Psoas muscle (tissue), 8 donors: ENCODE data around the gene P4HA2. TPM values are rescaled to one million over a fixed set of nuclear protein-coding genes. Genes with fewer than 3 reads are reported as not detected.

Experiments used
- ATAC-seq, 4 donors: fragments of 200-7000 bp; cut with Tn5 transposase; one replicate each; pipeline ENCODE4 v1.9.1; 2020; ENCODE audit warnings: moderate library complexity in 3 of 4, mild to moderate bottlenecking in 2 of 4
- DNase-seq, 2 donors: peaks; one replicate each; pipeline ENCODE4 v3.0.0-alpha.2; 2020
- H3K27ac ChIP-seq: fragments of 200-600 bp; one replicate; pipeline ENCODE4 v1.8.0; 2022
- H3K27me3 ChIP-seq, 3 donors: fragments of 200-600 bp in 1 of 3; one replicate each; pipeline versions ENCODE4 v1.6.1 to v1.8.0; 2013 to 2022; ENCODE audit warnings: low read length in 2 of 3, mild to moderate bottlenecking in 2 of 3, moderate library complexity in 1 of 3; ENCODE audit not compliant: insufficient read depth in 3 of 3
- H3K36me3 ChIP-seq, 2 donors: fragments of 200-600 bp in 1 of 2; one replicate each; pipeline versions ENCODE4 v1.6.1 to v1.8.0; 2013 to 2022; ENCODE audit warnings: low read depth in 1 of 2, mild to moderate bottlenecking in 1 of 2, moderate library complexity in 1 of 2; ENCODE audit not compliant: insufficient read depth in 1 of 2
- H3K4me1 ChIP-seq: fragments of 200-600 bp; one replicate; pipeline ENCODE4 v1.8.0; 2022
- H3K4me3 ChIP-seq: fragments of 200-600 bp; one replicate; pipeline ENCODE4 v1.8.0; 2022; ENCODE audit warnings: mild to moderate bottlenecking
- H3K9me3 ChIP-seq: fragments of 200-600 bp; one replicate; pipeline ENCODE4 v1.8.0; 2022
- CTCF ChIP-seq: fragments of 200-600 bp; IDR thresholded peaks from one replicate; pipeline ENCODE4 v1.8.0; 2022; ENCODE audit warnings: antibody characterized with exemption
- WGBS, 3 donors: extraction: QIAGEN DNeasy Blood & Tissue Kit; methylation state at CpG; one replicate each; pipeline versions ENCODE4 v1.1.6 to v1.1.7; 2013; 5-methylcytosine and 5-hydroxymethylcytosine counted together
- intact Hi-C, 2 donors: fragments of 100-400 bp; cut with DNase I; formaldehyde crosslinking; loops; one replicate each; pipeline versions ENCODE4 v1.11.0 to v1.14.2; 2022
- polyA plus RNA-seq, 3 donors: library from polyadenylated mRNA; stranded (reverse); fragments of 200-250 nt; gene quantifications; one replicate each; pipeline ENCODE4 v1.2.3, GENCODE V29; 2013
- total RNA-seq, 4 donors: library from RNA; stranded (reverse); fragmentation: NEBNext Ultra II Directional in 2 of 4; extraction: Animal tissue kit (Norgen Biotek cat#: 25700) in 2 of 4; gene quantifications; one replicate each; pipeline versions ENCODE4 v1.2.1 to v1.2.4, GENCODE V29; 2021 to 2023
- donor health status: healthy with polysubstance abuse.
- donor health status: DM: no; HTN: no; CAD: no; lungs with moderate emphysema.
- donor health status: Bipolar disorder and iron deficiency.
- donor health status: healthy.
- donor health status: DM: yes; HTN: yes; CAD: no.
- donor health status: DM: no; HTN: no; CAD: no.
- donor health status: DM: no; HTN: no; CAD: no.
- donor health status: DM: yes; HTN: yes; CAD: no.

P4HA2 gene
- total and polyA plus RNA-seq, 7 donors = 10.2 to 21.6 (median 13.7) TPM

DNA sequence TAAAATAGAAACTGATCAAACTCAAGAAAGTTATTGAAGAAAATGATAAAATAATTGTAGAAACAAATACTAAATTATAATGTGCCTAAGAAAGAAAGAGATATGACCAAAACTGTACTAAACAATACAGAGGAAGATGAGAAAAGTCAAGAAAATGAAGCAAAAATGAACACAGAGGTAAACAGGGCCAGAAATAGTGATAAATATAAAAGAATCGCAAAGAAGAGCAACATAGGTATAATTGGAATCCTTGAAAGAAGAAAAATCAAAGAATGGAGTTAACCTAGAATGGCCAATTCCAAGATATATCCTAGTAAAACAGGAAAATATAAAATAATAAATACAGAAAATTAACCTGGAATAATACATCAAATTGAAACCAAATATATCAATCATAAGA lies 84.5 kb downstream of the P4HA2 start:
- Histone ChIP-seq H3K9me3 (peaks cover 20% of the 10 kb centered on the region), H3K27ac (no peak overlapping the region), H3K4me3 (no peak overlapping the region), H3K27me3 (no peaks in the 10 kb centered on the region), H3K36me3 (no peaks in the 10 kb centered on the region), H3K4me1 (no peaks in the 10 kb centered on the region)
- ATAC-seq (no peak), DNase-seq (no peak)
- intact Hi-C loops = no loop called here
- 97 to 100% (median 97%) methylated on average over 1 of the region's 1 CpG for WGBS, 3 donors
- TF ChIP-seq CTCF = no peak

DNA sequence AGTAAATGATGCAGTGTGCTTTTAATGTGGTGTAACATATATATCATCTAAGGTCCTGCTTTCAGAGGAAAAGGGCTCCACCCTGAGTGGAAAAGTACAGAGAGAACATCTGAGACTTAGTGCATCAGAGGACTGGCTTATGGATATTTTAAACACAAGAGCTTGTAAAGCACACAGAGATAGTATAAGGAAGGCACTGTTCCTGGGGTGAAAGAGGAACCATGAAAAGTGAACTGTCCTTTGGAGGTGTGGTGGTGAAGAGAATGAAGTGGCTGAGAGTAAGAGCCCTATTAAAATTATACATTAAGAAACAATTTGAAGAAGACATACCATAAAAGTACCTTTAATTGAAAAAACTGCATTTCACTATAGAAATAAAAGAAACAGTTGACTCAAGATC lies 85.2 kb downstream of the P4HA2 start:
- H3K9me3 ChIP-seq = peaks cover 20% of the 10 kb centered on the region
- intact Hi-C loops = no loop called here
- no peak for DNase-seq
- no peaks in the 10 kb centered on the region for H3K27me3 ChIP-seq
- ATAC-seq = no peak
- no peak for TF ChIP-seq CTCF
- no peak overlapping the region for H3K27ac ChIP-seq
- H3K4me1 ChIP-seq = no peaks in the 10 kb centered on the region
- H3K36me3 ChIP-seq = no peaks in the 10 kb centered on the region
- no peak overlapping the region for H3K4me3 ChIP-seq

Other genes starting within 250 kb of the P4HA2 start
- 1 to 10 TPM in 2 of 4 donors, under 1 TPM in 2; 0.52 to 2.2 (median 0.81) TPM for gene ACSL6, start 216.2 kb downstream of the P4HA2 start, total RNA-seq
- under 1 TPM; 0.12 to 0.46 (median 0.13) TPM for gene ACSL6, start 216.2 kb downstream of the P4HA2 start, polyA plus RNA-seq
- not detected for gene IL3, start 167.2 kb downstream of the P4HA2 start, total RNA-seq
- not detected for gene IL3, start 167.2 kb downstream of the P4HA2 start, polyA plus RNA-seq
- not detected for gene CSF2, start 154.1 kb downstream of the P4HA2 start, total RNA-seq
- gene CSF2, start 154.1 kb downstream of the P4HA2 start, polyA plus RNA-seq = under 1 TPM in 1 of 3 donors, not detected in 2; 0.14 TPM
- gene PDLIM4, start 29.8 kb upstream of the P4HA2 start, total RNA-seq = 1 to 10 TPM; 3.2 to 6.6 (median 5.6) TPM
- gene PDLIM4, start 29.8 kb upstream of the P4HA2 start, polyA plus RNA-seq = 1 to 10 TPM; 1.8 to 6.4 (median 3.0) TPM
- gene SLC22A4, start 66.5 kb upstream of the P4HA2 start, total RNA-seq = 10 to 100 TPM in 1 of 4 donors, 1 to 10 TPM in 3; 1.9 to 14.0 (median 2.7) TPM
- 10 to 100 TPM in 1 of 3 donors, 1 to 10 TPM in 2; 1.1 to 17.5 (median 5.6) TPM for gene SLC22A4, start 66.5 kb upstream of the P4HA2 start, polyA plus RNA-seq
- gene SLC22A5, start 141.9 kb upstream of the P4HA2 start, total RNA-seq = 100 to 1,000 TPM in 1 of 4 donors, 10 to 100 TPM in 3; 26.6 to 145 (median 74.7) TPM
- 10 to 100 TPM; 37.7 to 93.7 (median 60.6) TPM for gene SLC22A5, start 141.9 kb upstream of the P4HA2 start, polyA plus RNA-seq